NB4 (cell line): ENCODE data around the gene PAFAH1B1.

Experiments used
- CTCF ChIP-seq: IDR thresholded peaks from one replicate; pipeline ENCODE4 v1.5.1; 2012; ENCODE audit warnings: low read depth, low read length
- POLR2A ChIP-seq: IDR thresholded peaks from 2 replicates; pipeline ENCODE4 v1.6.1; 2011; ENCODE audit warnings: mild to moderate bottlenecking; ENCODE audit not compliant: insufficient read length; ENCODE audit errors: extremely low read depth

GRCh38 chr17:2649191-2649590 lies 55.7 kb downstream of the PAFAH1B1 start:
- TF ChIP-seq CTCF (no peak), POLR2A (no peak)
